GM19099 (cell line): Measurements from ENCODE around the gene JUN.

Source experiments
- POLR2A ChIP-seq: IDR thresholded peaks from 3 replicates; pipeline ENCODE4 v1.6.1; 2011; ENCODE audit warnings: low read depth; ENCODE audit not compliant: insufficient read length; ENCODE audit errors: extremely low read depth

JUN gene

GRCh38 chr1:58763214-58763613, 20.6 kb downstream of the JUN start:
- no peak for TF ChIP-seq POLR2A

- no peak for TF ChIP-seq POLR2A
These were observed 21.0 kb downstream of the JUN start for GRCh38 chr1:58762806-58763205.

- TF ChIP-seq POLR2A = no peak
These were observed 28.4 kb downstream of the JUN start for GRCh38 chr1:58755468-58755872.

GRCh38 chr1:58754683-58755467, 29.0 kb downstream of the JUN start:
- no peak for TF ChIP-seq POLR2A

- TF ChIP-seq POLR2A = no peak
These were observed 29.7 kb downstream of the JUN start for GRCh38 chr1:58754073-58754613.

- TF ChIP-seq POLR2A = no peak
These were observed 30.4 kb downstream of the JUN start for GRCh38 chr1:58753431-58753866.

- TF ChIP-seq POLR2A = no peak
These were observed 34.2 kb downstream of the JUN start for GRCh38 chr1:58749646-58750045.

- TF ChIP-seq POLR2A = no peak
These were observed 35.2 kb downstream of the JUN start for GRCh38 chr1:58748666-58749065.

- no peak for TF ChIP-seq POLR2A
These were observed 37.1 kb downstream of the JUN start for GRCh38 chr1:58746757-58747156.

- TF ChIP-seq POLR2A = no peak
These were observed 37.7 kb downstream of the JUN start for GRCh38 chr1:58746182-58746581.

GRCh38 chr1:58745666-58746065, 38.2 kb downstream of the JUN start:
- no peak for TF ChIP-seq POLR2A

GRCh38 chr1:58745117-58745516, 38.7 kb downstream of the JUN start:
- TF ChIP-seq POLR2A = no peak

- TF ChIP-seq POLR2A = no peak
These were observed 41.9 kb downstream of the JUN start for GRCh38 chr1:58741678-58742553.

- TF ChIP-seq POLR2A = no peak
These were observed 43.9 kb downstream of the JUN start for GRCh38 chr1:58739856-58740466.

GRCh38 chr1:58738876-58739275, 45.0 kb downstream of the JUN start:
- no peak for TF ChIP-seq POLR2A
